ENCODE measurements around the gene CTBP2.

CTBP2 gene

DNA sequence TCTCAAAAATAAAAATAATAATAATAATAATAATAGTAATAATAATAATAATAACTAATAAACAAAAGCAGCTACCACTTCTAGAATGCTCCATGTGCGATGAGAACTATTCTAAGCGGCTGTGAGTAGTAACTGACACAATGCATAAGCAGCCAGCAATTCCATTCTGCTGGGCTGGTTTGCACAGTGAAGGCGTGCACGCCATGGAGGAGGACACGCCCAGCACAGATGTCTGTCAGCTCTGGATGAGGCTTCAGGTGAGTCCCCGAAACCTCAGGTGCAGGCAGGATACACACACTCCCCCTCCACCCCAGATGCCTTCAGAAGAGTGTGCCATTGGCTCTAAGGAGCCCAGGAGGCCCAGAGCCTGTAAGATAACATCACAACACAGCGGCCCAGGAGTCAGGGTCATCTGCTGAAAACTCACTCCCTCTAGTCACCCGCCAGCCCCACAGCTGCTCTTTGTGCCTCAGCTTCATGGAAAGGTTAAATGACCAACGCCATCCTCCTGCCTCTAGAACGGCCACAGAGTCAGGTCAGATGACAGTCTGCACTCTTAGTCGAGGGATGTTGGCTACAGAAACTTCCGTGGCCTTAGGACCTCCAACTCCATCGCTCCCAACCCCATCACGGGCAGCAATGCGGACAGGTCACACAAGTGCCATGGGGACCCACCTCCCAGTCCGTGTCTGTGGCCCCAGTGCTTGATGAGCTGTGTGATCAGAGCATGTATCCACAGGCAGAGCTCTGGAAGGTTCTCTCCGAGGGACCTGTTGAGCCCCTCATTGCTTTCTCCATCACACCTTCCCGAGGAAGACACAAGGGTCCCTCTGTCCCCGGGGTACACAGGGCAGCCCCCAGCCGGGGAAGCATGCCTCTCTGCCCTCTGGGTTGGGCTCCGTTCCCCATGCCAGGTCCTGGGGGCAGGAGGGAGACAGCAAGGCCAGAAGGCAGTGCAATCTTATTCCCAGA, 103.9 kb downstream of the CTBP2 start:
- H3K9me3 ChIP-seq (ENCODE audit: low read length) = peaks cover 10% of the 10 kb centered on the region
- peaks cover 45% of the 10 kb centered on the region for H3K4me1 ChIP-seq (ENCODE audit: insufficient read depth, low read length)
- no peak overlapping the region for H2AFZ ChIP-seq (ENCODE audit: low read depth, low read length)
- H3K36me3 ChIP-seq (ENCODE audit: insufficient read depth, low read length) = peaks cover 9% of the 10 kb centered on the region
- H3K4me3 ChIP-seq (ENCODE audit: low read length) = no peak overlapping the region
- H3K27me3 ChIP-seq (ENCODE audit: insufficient read depth, low read length) = no peaks in the 10 kb centered on the region

DNA sequence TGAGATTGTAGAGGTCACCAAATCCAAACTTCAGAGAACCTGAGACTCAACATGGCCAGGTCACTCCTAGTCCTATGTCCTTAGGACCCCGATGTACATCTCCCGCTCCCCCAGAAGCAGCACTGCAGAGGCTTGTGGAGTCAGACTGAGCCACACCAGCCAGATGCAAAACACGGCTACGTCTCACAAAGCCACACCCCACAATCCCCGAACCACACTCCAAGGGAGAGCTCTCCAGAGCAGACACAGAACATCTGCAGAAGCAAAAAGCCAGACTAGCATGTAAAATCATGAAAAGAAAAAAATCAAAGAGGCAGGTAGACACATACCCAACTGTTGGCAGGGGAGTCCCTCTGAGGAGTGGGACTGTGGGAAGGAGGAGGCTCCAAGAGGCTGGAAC, 104.9 kb downstream of the CTBP2 start:
- no peak overlapping the region for H2AFZ ChIP-seq (ENCODE audit: low read depth, low read length)
- H3K36me3 ChIP-seq (ENCODE audit: insufficient read depth, low read length) = peaks cover 6% of the 10 kb centered on the region
- no peaks in the 10 kb centered on the region for H3K27me3 ChIP-seq (ENCODE audit: insufficient read depth, low read length)
- no peak overlapping the region for H3K4me3 ChIP-seq (ENCODE audit: low read length)
- peaks cover 10% of the 10 kb centered on the region for H3K9me3 ChIP-seq (ENCODE audit: low read length)
- H3K4me1 ChIP-seq (ENCODE audit: insufficient read depth, low read length) = peaks cover 42% of the 10 kb centered on the region

DNA sequence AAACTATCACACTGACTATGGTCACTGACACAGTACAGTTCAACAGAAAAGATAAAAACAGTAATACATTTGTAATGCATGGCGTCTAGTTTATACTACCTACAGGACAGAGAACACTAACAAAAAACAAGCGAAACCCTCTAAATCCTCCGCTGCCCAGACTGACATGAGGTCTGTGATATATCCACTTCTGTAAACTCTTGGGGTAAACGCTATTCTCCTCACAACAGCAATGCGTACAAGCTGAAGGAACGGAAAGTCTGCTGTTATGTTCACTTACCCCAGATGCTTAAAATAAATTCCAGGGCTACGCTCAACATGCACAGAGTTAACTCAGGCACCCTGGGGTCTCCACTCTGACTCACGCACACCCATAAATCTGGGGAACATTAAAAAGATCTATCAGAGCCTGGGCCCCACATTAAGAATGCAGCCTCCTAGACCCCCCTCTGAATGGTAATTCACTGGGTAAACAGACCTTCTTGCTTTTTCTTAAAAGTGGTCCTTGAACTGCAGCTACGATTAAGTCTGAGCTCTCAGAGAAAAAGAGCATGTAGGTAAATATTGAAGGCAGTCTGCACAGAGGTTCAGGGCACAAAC, 105.6 kb downstream of the CTBP2 start:
- peaks cover 10% of the 10 kb centered on the region for H3K9me3 ChIP-seq (ENCODE audit: low read length)
- no peak overlapping the region for H2AFZ ChIP-seq (ENCODE audit: low read depth, low read length)
- no peaks in the 10 kb centered on the region for H3K27me3 ChIP-seq (ENCODE audit: insufficient read depth, low read length)
- H3K36me3 ChIP-seq (ENCODE audit: insufficient read depth, low read length) = no peaks in the 10 kb centered on the region
- no peak overlapping the region for H3K4me3 ChIP-seq (ENCODE audit: low read length)
- H3K4me1 ChIP-seq (ENCODE audit: insufficient read depth, low read length) = peaks cover 38% of the 10 kb centered on the region

DNA sequence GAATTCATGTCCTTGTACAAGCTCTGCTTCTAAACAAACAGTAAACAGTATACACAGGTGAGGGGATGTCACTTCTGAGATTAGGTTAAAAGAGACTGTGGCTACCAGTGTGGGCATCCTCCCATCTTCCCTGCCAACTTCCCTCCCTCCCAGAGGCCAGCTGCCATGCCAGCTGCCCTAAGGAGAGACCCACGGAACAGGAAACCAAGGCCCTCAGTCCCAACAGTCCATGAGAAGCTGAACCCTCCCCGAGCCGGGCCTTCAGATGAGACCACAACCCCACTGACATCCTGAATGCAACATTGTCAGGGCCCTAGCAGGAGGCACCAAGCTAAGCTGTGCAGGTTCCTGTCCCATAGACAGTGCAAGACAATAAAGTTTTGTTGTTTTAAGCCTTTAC, 106.1 kb downstream of the CTBP2 start:
- H3K4me3 ChIP-seq (ENCODE audit: low read length) = no peak overlapping the region
- H2AFZ ChIP-seq (ENCODE audit: low read depth, low read length) = no peak overlapping the region
- no peaks in the 10 kb centered on the region for H3K36me3 ChIP-seq (ENCODE audit: insufficient read depth, low read length)
- no peaks in the 10 kb centered on the region for H3K27me3 ChIP-seq (ENCODE audit: insufficient read depth, low read length)
- H3K9me3 ChIP-seq (ENCODE audit: low read length) = peaks cover 10% of the 10 kb centered on the region
- peaks cover 38% of the 10 kb centered on the region for H3K4me1 ChIP-seq (ENCODE audit: insufficient read depth, low read length)

DNA sequence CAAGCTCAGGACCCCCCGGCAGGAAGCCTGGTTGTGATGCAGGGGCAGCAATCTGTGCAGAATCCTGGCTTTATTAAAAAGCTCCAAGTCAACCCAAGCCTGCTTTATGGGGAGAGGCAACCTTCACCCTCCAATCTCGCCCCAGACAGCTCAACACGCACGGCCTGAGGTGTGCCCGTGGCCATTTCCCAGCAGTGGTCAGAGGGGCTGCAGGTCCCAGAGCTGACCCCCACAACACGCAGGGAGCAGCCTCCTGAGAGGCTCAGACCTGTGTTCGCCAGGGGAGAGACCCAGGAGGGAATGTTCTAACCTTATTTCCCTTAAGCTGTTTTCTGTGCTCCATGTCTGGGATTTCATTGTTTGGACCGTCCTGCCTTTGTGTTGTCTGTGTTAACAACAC, 108.2 kb downstream of the CTBP2 start:
- no peaks in the 10 kb centered on the region for H3K27me3 ChIP-seq (ENCODE audit: insufficient read depth, low read length)
- H3K4me1 ChIP-seq (ENCODE audit: insufficient read depth, low read length) = peaks cover 27% of the 10 kb centered on the region
- H3K36me3 ChIP-seq (ENCODE audit: insufficient read depth, low read length) = no peaks in the 10 kb centered on the region
- H3K9me3 ChIP-seq (ENCODE audit: low read length) = peaks cover 10% of the 10 kb centered on the region
- H2AFZ ChIP-seq (ENCODE audit: low read depth, low read length) = no peak overlapping the region
- no peak overlapping the region for H3K4me3 ChIP-seq (ENCODE audit: low read length)

DNA sequence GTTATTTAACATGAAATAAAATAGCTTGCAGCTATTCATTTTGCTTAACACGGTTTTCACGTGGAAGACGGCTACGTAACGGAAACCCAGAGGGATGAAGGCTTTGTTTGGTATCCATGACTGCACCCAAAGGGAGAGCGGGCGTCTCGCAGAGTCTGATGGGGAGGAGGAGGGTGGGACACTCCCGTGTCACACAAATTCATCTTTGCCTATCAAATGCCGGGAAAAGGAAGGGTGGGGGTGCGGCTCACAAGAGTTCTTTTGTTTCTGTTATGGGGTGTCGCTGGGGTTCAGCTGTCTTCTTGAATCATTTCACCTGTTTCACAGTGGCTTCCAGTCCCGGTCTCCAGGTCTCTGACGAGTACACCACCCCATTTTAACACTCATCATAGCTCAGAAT, 110.0 kb downstream of the CTBP2 start:
- H3K4me1 ChIP-seq (ENCODE audit: insufficient read depth, low read length) = peaks cover 16% of the 10 kb centered on the region
- H3K4me3 ChIP-seq (ENCODE audit: low read length) = no peak overlapping the region
- no peaks in the 10 kb centered on the region for H3K27me3 ChIP-seq (ENCODE audit: insufficient read depth, low read length)
- H3K9me3 ChIP-seq (ENCODE audit: low read length) = peaks cover 10% of the 10 kb centered on the region
- no peaks in the 10 kb centered on the region for H3K36me3 ChIP-seq (ENCODE audit: insufficient read depth, low read length)
- no peak overlapping the region for H2AFZ ChIP-seq (ENCODE audit: low read depth, low read length)

DNA sequence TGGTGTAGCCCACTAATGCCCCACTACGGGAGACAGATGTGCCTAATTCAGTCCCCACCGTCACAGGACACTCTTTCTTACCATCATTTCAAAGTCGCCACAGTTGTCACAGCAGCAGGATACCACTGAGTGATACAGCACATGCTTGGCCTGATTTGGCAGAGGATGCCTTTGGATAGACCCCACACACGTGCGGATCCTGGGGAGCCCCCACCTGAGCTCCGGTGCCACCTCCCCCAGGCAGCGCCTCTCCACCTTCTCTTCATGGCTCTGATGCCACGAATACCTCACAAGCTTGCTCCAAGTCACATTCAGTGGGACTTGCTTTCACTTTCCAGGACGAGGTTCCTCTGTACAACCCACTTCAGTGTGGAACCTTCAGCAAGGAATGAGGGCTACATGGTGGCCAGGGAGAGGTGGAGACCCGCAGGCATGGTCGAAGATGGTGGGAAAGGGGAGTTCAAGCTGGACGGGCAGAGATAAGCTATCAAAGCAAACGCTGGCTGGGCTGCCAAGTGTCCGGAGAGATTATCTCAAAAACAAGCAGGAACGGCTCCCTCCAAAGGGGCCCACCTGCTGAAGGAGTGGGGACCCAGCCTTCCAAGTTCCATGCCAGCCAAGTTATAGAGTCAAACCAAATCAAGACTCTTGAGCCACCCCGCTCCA, 111.0 kb downstream of the CTBP2 start:
- Histone ChIP-seq H3K27me3 (ENCODE audit: insufficient read depth, low read length) (no peaks in the 10 kb centered on the region), H3K4me1 (ENCODE audit: insufficient read depth, low read length) (peaks cover 9% of the 10 kb centered on the region), H3K4me3 (ENCODE audit: low read length) (no peak overlapping the region), H2AFZ (ENCODE audit: low read depth, low read length) (no peak overlapping the region), H3K36me3 (ENCODE audit: insufficient read depth, low read length) (no peaks in the 10 kb centered on the region), H3K9me3 (ENCODE audit: low read length) (peaks cover 9% of the 10 kb centered on the region)

DNA sequence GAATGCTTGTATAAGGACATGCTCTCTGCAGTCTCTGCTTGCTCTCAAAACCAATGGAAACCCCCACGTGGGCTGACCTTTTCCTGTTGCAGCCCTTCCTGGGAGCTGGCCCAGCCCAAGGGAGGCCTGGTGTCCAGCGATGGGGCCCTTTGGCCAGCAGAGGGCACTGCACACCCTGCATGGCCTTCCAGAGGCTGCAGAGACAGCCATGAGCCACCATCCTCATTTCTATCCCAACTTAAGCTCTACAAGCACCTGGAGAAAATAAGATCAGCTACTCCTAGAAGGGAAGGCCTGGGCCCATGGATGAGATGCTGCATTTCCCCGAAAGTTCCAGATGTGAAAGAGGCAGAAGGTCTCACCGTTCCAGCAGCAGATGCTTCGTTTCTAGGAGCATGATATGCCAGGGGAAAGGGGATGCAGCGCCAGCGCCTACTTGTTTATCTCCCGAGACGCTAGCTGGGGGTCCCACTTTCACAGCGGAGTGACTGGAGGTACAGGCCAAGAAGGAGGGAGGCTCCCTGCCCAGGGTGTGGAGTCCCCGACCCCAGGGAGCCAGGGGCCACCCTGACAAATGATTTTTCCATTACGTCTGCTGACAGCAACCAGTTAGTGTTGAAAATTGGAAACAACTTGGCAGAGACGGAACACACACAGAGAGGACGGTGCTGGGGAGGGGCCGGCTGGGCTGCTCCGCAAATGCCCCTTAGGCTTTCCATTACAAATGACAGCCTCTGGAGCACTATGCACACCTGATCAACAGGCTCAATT, 112.1 kb downstream of the CTBP2 start:
- H3K27me3 ChIP-seq (ENCODE audit: insufficient read depth, low read length) = no peaks in the 10 kb centered on the region
- no peak overlapping the region for H2AFZ ChIP-seq (ENCODE audit: low read depth, low read length)
- peaks cover 6% of the 10 kb centered on the region for H3K9me3 ChIP-seq (ENCODE audit: low read length)
- H3K4me3 ChIP-seq (ENCODE audit: low read length) = no peak overlapping the region
- H3K36me3 ChIP-seq (ENCODE audit: insufficient read depth, low read length) = no peaks in the 10 kb centered on the region
- peaks cover 9% of the 10 kb centered on the region for H3K4me1 ChIP-seq (ENCODE audit: insufficient read depth, low read length)

DNA sequence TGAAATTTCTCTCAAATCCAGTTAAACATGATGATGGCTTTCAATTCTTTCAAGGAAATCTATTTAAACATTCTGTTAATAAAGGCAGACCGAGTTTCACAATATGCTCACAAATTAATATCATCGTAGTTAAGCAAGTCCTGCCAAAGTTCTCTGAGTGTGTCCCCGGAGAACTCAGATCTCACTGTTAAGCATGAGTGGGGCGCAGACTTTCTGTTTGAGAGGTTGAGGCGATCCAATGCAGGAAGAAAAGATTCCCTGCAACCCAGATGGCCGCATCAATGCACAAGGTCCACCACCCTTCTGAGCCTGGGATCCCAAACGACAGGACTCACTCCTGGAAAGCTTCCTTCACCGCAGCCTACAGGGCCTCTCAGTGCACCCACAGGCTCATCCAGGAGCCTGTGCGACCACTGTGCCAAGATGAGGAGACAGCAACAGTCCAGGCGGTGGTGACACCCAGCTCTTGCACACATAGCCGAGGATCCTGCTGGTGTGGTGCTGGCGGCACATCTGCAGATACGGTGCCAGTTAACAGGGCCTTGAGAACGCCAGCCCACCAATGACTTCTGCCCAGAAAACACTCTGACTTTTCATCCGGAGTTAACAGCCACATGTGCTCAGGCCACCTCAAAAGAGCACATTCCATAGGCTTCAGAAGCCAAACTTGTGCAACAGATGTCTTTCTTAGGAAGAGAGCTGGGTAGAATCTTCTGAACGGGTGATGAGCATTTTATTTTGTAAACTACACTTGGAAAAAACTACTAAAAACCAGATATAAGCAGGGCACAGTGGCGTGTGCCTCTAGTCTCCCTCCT, 116.3 kb downstream of the CTBP2 start:
- Histone ChIP-seq H3K27me3 (ENCODE audit: insufficient read depth, low read length) (no peaks in the 10 kb centered on the region), H2AFZ (ENCODE audit: low read depth, low read length) (no peak overlapping the region), H3K4me1 (ENCODE audit: insufficient read depth, low read length) (peaks cover 19% of the 10 kb centered on the region), H3K9me3 (ENCODE audit: low read length) (no peaks in the 10 kb centered on the region), H3K4me3 (ENCODE audit: low read length) (no peak overlapping the region), H3K36me3 (ENCODE audit: insufficient read depth, low read length) (no peaks in the 10 kb centered on the region)

DNA sequence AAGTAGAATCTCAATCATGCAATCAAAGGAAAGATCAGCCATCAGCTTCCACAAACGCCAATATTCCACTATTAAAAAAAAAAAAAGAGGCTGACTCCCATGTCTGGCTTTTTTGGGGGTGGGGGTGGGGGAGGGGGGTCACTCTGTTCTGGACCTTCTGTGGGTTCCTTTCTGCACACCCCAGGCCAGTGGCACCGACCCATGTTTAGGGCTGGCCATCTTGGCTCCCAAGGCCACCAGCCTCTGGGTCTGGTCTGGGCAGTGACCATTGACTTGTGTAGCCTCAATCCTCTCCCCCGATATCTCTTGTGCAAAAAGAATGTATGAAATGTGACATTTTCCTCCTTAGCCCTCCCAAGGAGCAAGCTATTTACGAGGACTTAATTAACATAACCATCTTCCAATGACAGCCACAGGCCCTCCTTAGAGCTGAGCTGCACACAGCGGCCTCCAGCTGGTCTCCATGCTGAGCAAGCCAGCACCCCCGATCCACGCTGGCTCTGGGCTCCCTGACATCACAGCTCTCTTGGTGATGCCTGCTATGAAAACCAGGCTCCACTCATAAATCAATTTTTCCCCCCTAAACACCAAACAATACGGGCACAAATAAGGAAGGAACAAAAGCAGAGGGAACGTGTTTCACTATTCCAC, 118.4 kb downstream of the CTBP2 start:
- Histone ChIP-seq H3K4me1 (ENCODE audit: insufficient read depth, low read length) (peaks cover 9% of the 10 kb centered on the region), H3K27me3 (ENCODE audit: insufficient read depth, low read length) (no peaks in the 10 kb centered on the region), H3K4me3 (ENCODE audit: low read length) (no peak overlapping the region), H3K9me3 (ENCODE audit: low read length) (no peaks in the 10 kb centered on the region), H2AFZ (ENCODE audit: low read depth, low read length) (no peak overlapping the region), H3K36me3 (ENCODE audit: insufficient read depth, low read length) (peaks cover 11% of the 10 kb centered on the region)

DNA sequence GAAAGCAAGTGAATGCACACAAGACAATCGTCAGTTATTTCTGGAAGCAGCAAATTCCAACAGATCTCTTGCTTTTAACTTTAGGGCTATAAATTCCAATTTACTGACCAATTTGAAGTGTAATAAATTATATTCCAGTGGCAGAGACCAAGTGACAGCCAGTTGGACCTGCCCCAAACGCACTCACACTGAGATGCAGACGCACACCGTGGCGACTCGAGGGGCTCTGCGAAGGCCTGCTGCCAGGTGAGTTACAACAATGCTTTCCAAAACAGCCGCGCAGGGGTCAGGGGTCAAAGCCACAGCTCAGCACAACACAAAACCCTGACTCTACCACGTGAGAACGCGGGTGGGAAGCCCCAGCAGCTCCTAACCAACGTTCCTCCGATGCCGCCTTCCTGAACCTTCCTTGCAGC, 121.0 kb downstream of the CTBP2 start:
- H3K36me3 ChIP-seq (ENCODE audit: insufficient read depth, low read length) = peaks cover 30% of the 10 kb centered on the region
- peaks cover 9% of the 10 kb centered on the region for H3K4me1 ChIP-seq (ENCODE audit: insufficient read depth, low read length)
- H3K9me3 ChIP-seq (ENCODE audit: low read length) = no peaks in the 10 kb centered on the region
- no peak overlapping the region for H3K4me3 ChIP-seq (ENCODE audit: low read length)
- H3K27me3 ChIP-seq (ENCODE audit: insufficient read depth, low read length) = no peaks in the 10 kb centered on the region
- H2AFZ ChIP-seq (ENCODE audit: low read depth, low read length) = no peak overlapping the region

DNA sequence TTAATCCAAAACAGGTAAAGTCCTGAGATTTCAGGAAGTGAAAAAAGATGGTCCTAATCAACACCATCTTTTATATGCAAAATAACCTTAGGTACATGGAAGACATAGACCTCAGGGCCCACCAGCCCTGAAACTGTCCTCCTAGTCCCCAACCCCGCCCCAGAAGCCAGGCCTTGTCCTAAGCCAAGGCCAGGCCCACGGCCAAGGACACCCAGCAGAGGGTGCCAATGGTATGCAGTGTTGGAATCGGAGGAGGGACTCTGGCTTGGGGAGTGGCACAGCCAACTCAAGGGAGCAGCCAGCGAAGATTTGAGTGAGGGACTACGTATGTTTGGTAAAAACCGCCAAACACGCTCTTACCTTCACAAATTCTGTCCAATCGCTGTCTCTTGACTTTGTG, 121.7 kb downstream of the CTBP2 start:
- H3K27me3 ChIP-seq (ENCODE audit: insufficient read depth, low read length) = no peaks in the 10 kb centered on the region
- H3K36me3 ChIP-seq (ENCODE audit: insufficient read depth, low read length) = peaks cover 36% of the 10 kb centered on the region
- H2AFZ ChIP-seq (ENCODE audit: low read depth, low read length) = no peak overlapping the region
- no peaks in the 10 kb centered on the region for H3K9me3 ChIP-seq (ENCODE audit: low read length)
- no peak overlapping the region for H3K4me3 ChIP-seq (ENCODE audit: low read length)
- H3K4me1 ChIP-seq (ENCODE audit: insufficient read depth, low read length) = peaks cover 9% of the 10 kb centered on the region

All from neuron (in vitro differentiated cells).